B cell (primary cell): ENCODE results near the gene RASSF4. TPM values are rescaled to one million over a fixed set of nuclear protein-coding genes. Genes with fewer than 3 reads are reported as not detected.

Experiments used
- ATAC-seq: fragments of 200-7000 bp; cut with Tn5 transposase; one replicate; pipeline ENCODE4 v1.10.0; 2021; ENCODE audit warnings: low read depth, mild to moderate bottlenecking, moderate number of reproducible peaks, moderate library complexity
- CTCF ChIA-PET: fragments of 350-600 bp; sonication (Branson Sonifier 250); formaldehyde crosslinking; loops from one replicate; lab custom pipeline; 2021; ENCODE audit warnings: antibody characterized with exemption, inconsistent platforms; lab: Charles Lee
- POLR2A ChIA-PET: fragments of 350-600 bp; sonication (Branson Sonifier 250); formaldehyde crosslinking; loops from one replicate; lab custom pipeline; 2021; ENCODE audit warnings: antibody characterized with exemption; lab: Charles Lee
- DNase-seq: peaks from one replicate; pipeline ENCODE4 v3.0.0; 2013
- H2AFZ ChIP-seq: 2 replicates; pipeline ENCODE4 v1.6.1; 2012; ENCODE audit warnings: mild to moderate bottlenecking, low read depth, low read length; ENCODE audit not compliant: insufficient read depth, poor library complexity, severe bottlenecking
- H3K27ac ChIP-seq, 2 donors: 1 replicate in 1 of 2; 2 replicates in 1 of 2; pipeline ENCODE4 v1.5.1; 2012 to 2013; ENCODE audit warnings: low read length in 2 of 2, mild to moderate bottlenecking in 2 of 2, moderate library complexity in 1 of 2
- H3K27me3 ChIP-seq, 4 experiments: fragments of 200-600 bp in 1 of 4; sonication (generic) in 1 of 4; replicated peaks in 1 of 4; 1 replicate in 2 of 4; 2 replicates in 2 of 4; pipeline versions ENCODE4 v1.6.1 to v1.7.0; 2013 to 2016; ENCODE audit warnings: low read length in 3 of 4, mild to moderate bottlenecking in 2 of 4, mixed read lengths in 1 of 4, moderate library complexity in 1 of 4; ENCODE audit not compliant: insufficient read depth in 4 of 4, control insufficient read depth in 3 of 4; ENCODE audit errors: control extremely low read depth in 1 of 4
- H3K36me3 ChIP-seq, 2 experiments: replicated peaks in 1 of 2; 1 replicate in 1 of 2; 2 replicates in 1 of 2; pipeline versions ENCODE4 v1.6.1 to v1.7.1; 2013; ENCODE audit warnings: low read length in 1 of 2; ENCODE audit not compliant: insufficient read depth in 2 of 2, control insufficient read depth in 1 of 2; ENCODE audit errors: control extremely low read depth in 1 of 2, extremely low read depth in 1 of 2
- H3K4me1 ChIP-seq, 2 donors: fragments of 200-600 bp in 1 of 2; sonication (generic) in 1 of 2; 1 replicate in 1 of 2; 2 replicates in 1 of 2; pipeline versions ENCODE4 v1.5.1 to v1.6.1; 2013 to 2017; ENCODE audit warnings: low read length in 2 of 2; ENCODE audit not compliant: control insufficient read depth in 2 of 2, insufficient read depth in 2 of 2
- H3K4me2 ChIP-seq: replicated peaks from 2 replicates; pipeline ENCODE3; 2012; ENCODE audit warnings: mild to moderate bottlenecking, low read depth, low read length; ENCODE audit not compliant: poor library complexity, severe bottlenecking
- H3K4me3 ChIP-seq, 5 experiments: fragments of 200-600 bp in 1 of 5; sonication (generic) in 1 of 5; 1 replicate in 3 of 5; 2 replicates in 2 of 5; pipeline versions ENCODE4 v1.5.1 to v1.7.0; 2011 to 2016; ENCODE audit warnings: low read length in 4 of 5, mild to moderate bottlenecking in 4 of 5, low read depth in 2 of 5, control low read depth in 1 of 5, moderate library complexity in 1 of 5; ENCODE audit not compliant: insufficient read depth in 1 of 5; ENCODE audit errors: control extremely low read depth in 1 of 5, extremely low read depth in 1 of 5
- H3K79me2 ChIP-seq: fragments of 200-600 bp; sonication (generic); one replicate; pipeline ENCODE4 v1.6.0; 2016; ENCODE audit warnings: low read length; ENCODE audit not compliant: control insufficient read depth, insufficient read depth
- H3K9ac ChIP-seq: fragments of 200-600 bp; sonication (generic); 2 replicates; pipeline ENCODE4 v1.6.1; 2017; ENCODE audit warnings: mild to moderate bottlenecking, low read length, moderate library complexity
- H3K9me3 ChIP-seq, 3 donors: one replicate each; pipeline versions ENCODE4 v1.6.1 to v1.7.1; 2013; ENCODE audit warnings: low read length in 2 of 3; ENCODE audit not compliant: control insufficient read depth in 2 of 3, insufficient read depth in 1 of 3; ENCODE audit errors: control extremely low read depth in 1 of 3
- H4K20me1 ChIP-seq: 2 replicates; pipeline ENCODE4 v1.6.0; 2012; ENCODE audit warnings: mild to moderate bottlenecking, low read length; ENCODE audit not compliant: insufficient read depth, control insufficient read depth, poor library complexity, severe bottlenecking
- H3K27ac Mint-ChIP-seq: one replicate; pipeline ENCODE4 v1.8.0; 2021; ENCODE audit warnings: mixed read lengths
- H3K27me3 Mint-ChIP-seq: one replicate; pipeline ENCODE4 v1.8.0; 2021; ENCODE audit warnings: mixed read lengths
- H3K4me1 Mint-ChIP-seq: one replicate; pipeline ENCODE4 v1.8.0; 2021; ENCODE audit warnings: mixed read lengths
- H3K4me3 Mint-ChIP-seq: one replicate; pipeline ENCODE4 v1.8.0; 2021; ENCODE audit warnings: mixed read lengths
- H3K9me3 Mint-ChIP-seq: one replicate; pipeline ENCODE4 v1.8.0; 2022; ENCODE audit warnings: mixed read lengths; ENCODE audit not compliant: insufficient read depth
- EZH2 ChIP-seq: IDR thresholded peaks from 2 replicates; pipeline ENCODE4 v1.6.1; 2012; ENCODE audit warnings: borderline replicate concordance, low read depth, mild to moderate bottlenecking, moderate library complexity, low read length; ENCODE audit not compliant: insufficient read depth, poor library complexity, severe bottlenecking
- WGBS: methylation state at CpG from one replicate; pipeline ENCODE4 v1.1.5; 2013; ENCODE audit warnings: missing lambda C conversion rate; ENCODE audit not compliant: insufficient coverage; 5-methylcytosine and 5-hydroxymethylcytosine counted together
- intact Hi-C: fragments of 100-400 bp; cut with micrococcal nuclease; formaldehyde crosslinking; loops from one replicate; pipeline ENCODE4 v1.10.0; 2022
- polyA plus RNA-seq: library from polyadenylated mRNA; depleted of rRNA; stranded (reverse); fragments of >200 nt; gene quantifications from 2 replicates; pipeline ENCODE4 v1.2.3, GENCODE V29; 2012
- total RNA-seq, 2 donors: library from RNA; stranded (reverse); fragments of 120-200 nt in 1 of 2; gene quantifications; 1 replicate in 1 of 2; 2 replicates in 1 of 2; pipeline versions ENCODE4 v1.2.3 to v1.2.4, GENCODE V29; 2013 to 2022
- TF ChIP-seq, protein P1 (sequence below): fragments of 200-600 bp; IDR thresholded peaks from one replicate; pipeline ENCODE4 v1.8.0; 2022; ENCODE audit warnings: antibody characterized with exemption, mild to moderate bottlenecking

The RASSF4 gene
- total and polyA plus RNA-seq, 2 donors (not counting 1 experiment from before 2014, with no cell fraction given), result 1.9 to 2.6 TPM

DNA sequence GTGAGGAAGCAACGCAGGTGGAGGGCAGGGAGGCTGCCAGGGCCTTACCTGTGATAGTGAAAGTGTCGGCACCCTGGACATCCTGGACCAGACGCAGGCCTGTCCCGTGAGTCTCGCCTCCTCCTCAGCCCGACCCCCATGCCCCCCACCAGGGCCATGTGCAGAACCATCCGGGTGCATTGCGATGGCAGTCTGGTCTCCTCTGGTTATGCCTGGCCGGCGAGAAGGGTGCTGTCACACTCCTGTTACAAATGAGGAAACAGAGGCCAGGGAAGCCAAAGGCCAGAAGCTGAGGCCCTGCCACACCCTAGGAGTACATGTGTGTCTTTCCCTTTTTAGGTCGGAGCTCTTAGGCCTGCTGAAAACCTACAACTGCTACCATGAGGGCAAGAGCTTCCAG lies 11.8 kb downstream of the RASSF4 start:
- TF ChIP-seq, protein P1, sequence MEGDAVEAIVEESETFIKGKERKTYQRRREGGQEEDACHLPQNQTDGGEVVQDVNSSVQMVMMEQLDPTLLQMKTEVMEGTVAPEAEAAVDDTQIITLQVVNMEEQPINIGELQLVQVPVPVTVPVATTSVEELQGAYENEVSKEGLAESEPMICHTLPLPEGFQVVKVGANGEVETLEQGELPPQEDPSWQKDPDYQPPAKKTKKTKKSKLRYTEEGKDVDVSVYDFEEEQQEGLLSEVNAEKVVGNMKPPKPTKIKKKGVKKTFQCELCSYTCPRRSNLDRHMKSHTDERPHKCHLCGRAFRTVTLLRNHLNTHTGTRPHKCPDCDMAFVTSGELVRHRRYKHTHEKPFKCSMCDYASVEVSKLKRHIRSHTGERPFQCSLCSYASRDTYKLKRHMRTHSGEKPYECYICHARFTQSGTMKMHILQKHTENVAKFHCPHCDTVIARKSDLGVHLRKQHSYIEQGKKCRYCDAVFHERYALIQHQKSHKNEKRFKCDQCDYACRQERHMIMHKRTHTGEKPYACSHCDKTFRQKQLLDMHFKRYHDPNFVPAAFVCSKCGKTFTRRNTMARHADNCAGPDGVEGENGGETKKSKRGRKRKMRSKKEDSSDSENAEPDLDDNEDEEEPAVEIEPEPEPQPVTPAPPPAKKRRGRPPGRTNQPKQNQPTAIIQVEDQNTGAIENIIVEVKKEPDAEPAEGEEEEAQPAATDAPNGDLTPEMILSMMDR, result no peak
- no peak for TF ChIP-seq EZH2
- no peaks in the 10 kb centered on the region for H3K27me3 Mint-ChIP-seq
- no peaks in the 10 kb centered on the region for H3K9me3 ChIP-seq
- intact Hi-C loops, result loop anchor here (5.0 kb wide), 1 partner anchor 94 kb away; no protein-coding TSS in a partner anchor
- H3K36me3 ChIP-seq, result no peaks in the 10 kb centered on the region
- ATAC-seq (no peak), DNase-seq (no peak)
- H2AFZ ChIP-seq, result no peak overlapping the region
- CTCF ChIA-PET, result interaction anchor here (1.0 kb wide), 1 partner anchor 38 kb away, joined by 4 read pairs; no protein-coding TSS in a partner anchor
- POLR2A ChIA-PET, result no interaction called here
- no peak overlapping the region for H3K4me2 ChIP-seq
- no peaks in the 10 kb centered on the region for H3K9me3 Mint-ChIP-seq
- no peaks in the 10 kb centered on the region for H3K79me2 ChIP-seq
- H4K20me1 ChIP-seq, result no peaks in the 10 kb centered on the region
- no peak overlapping the region for H3K4me3 ChIP-seq
- no peak overlapping the region for H3K27ac Mint-ChIP-seq
- peaks cover 49% of the 10 kb centered on the region for H3K4me1 Mint-ChIP-seq
- 95% methylated on average over 10 of the region's 11 CpGs for WGBS
- H3K27me3 ChIP-seq, result peaks cover 0 to 7% (median 0%) of the 10 kb centered on the region in 4 experiments
- H3K4me1 ChIP-seq, result peaks cover 38 to 54% of the 10 kb centered on the region in 2 donors
- no peak overlapping the region for H3K4me3 Mint-ChIP-seq
- no peak overlapping the region for H3K27ac ChIP-seq
- H3K9ac ChIP-seq, result no peak overlapping the region

DNA sequence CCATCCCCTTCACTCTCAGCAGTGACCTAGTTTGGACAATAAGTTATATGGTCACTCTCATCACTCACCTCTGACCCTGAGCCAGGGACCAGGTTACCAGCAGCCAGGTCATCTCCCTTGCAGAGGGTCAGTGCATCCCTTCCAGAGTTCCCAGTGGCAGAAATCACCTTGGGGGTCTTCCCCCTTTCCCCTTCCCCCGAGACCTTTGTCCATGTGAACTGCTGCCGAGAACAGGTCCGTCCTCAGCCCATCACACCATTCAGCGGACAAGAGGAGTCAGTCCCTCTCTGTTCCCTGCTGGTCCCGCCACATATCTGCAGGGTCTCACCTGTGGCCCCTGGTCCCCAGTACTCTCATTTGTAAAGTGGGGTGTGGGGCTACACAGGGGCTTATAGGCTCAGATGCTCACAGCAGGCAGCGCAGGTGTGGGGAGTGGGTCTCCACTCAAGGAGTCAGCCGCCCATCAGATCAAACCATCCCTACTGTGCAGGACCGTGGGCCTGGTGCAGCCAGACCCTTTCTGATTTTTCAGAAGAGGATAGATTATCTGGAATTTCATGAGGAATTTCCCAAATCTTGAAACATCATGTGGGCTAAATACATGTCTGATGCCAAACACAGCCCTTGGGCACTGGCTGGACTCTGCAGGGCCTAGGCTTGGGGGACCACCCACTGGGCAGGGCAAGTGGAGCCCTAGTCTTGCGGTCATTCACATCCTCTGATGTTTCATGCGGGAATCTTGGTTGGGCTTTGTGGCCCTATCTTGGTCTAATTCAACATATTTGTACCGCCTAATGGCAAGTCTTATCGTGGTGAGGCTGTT lies 12.5 kb downstream of the RASSF4 start:
- Histone ChIP-seq H3K79me2 (no peaks in the 10 kb centered on the region), H3K4me2 (no peak overlapping the region), H3K4me1 (peaks cover 37 to 48% of the 10 kb centered on the region in 2 donors), H3K9me3 (no peaks in the 10 kb centered on the region), H3K27me3 (peaks cover 0 to 9% (median 0%) of the 10 kb centered on the region in 4 experiments), H4K20me1 (no peaks in the 10 kb centered on the region), H3K9ac (no peak overlapping the region), H3K27ac (no peak overlapping the region), H3K4me3 (no peak overlapping the region), H2AFZ (no peak overlapping the region), H3K36me3 (no peaks in the 10 kb centered on the region)
- no peak for TF ChIP-seq EZH2
- TF ChIP-seq, protein P1, result no peak
- Mint-ChIP-seq H3K9me3 (no peaks in the 10 kb centered on the region), H3K27me3 (no peaks in the 10 kb centered on the region), H3K27ac (peak overlapping the region; percentile 10), H3K4me3 (no peak overlapping the region), H3K4me1 (peaks cover 46% of the 10 kb centered on the region)
- POLR2A ChIA-PET, result no interaction called here
- CTCF ChIA-PET, result interaction anchor here (1.1 to 2.7 kb wide), 3 partner anchors 8 to 39 kb away, joined by 3 to 55 read pairs (median 24); no protein-coding TSS in a partner anchor
- ATAC-seq (no peak), DNase-seq (no peak)
- 96% methylated on average over 8 of the region's 12 CpGs for WGBS
- intact Hi-C loops, result loop anchor here (5.0 kb wide), 1 partner anchor 95 kb away; no protein-coding TSS in a partner anchor
